Endothelial cell of umbilical vein (primary cell): ENCODE results near the gene DNMT3L.

Experiments used
- EZH2 ChIP-seq: IDR thresholded peaks from 2 replicates; pipeline ENCODE4 v1.6.1; 2012; ENCODE audit warnings: borderline replicate concordance, low read depth, mild to moderate bottlenecking, moderate library complexity, low read length, inconsistent platforms; ENCODE audit not compliant: severe bottlenecking
- FOS ChIP-seq: IDR thresholded peaks from 2 replicates; pipeline ENCODE4 v1.6.1; 2011; ENCODE audit warnings: mild to moderate bottlenecking, low read length, moderate library complexity, borderline replicate concordance; ENCODE audit not compliant: insufficient read depth
- GATA2 ChIP-seq: IDR thresholded peaks from 2 replicates; pipeline ENCODE4 v1.7.0; 2011; ENCODE audit warnings: low read depth, mild to moderate bottlenecking, moderate library complexity, mixed read lengths, low read length; ENCODE audit not compliant: insufficient read length, insufficient read depth
- MYC ChIP-seq: IDR thresholded peaks from one replicate; pipeline ENCODE4 v1.6.1; 2011; ENCODE audit warnings: mild to moderate bottlenecking, low read depth, low read length
- POLR2A ChIP-seq: IDR thresholded peaks from 2 replicates; pipeline ENCODE4 v1.6.1; 2012; ENCODE audit warnings: low read depth, mild to moderate bottlenecking, control low read depth, low read length
- POLR2AphosphoS5 ChIP-seq: IDR thresholded peaks from 2 replicates; pipeline ENCODE4 v1.6.1; 2012; ENCODE audit warnings: low read depth, mild to moderate bottlenecking, control low read depth, low read length, moderate library complexity; ENCODE audit not compliant: insufficient read depth
- TF ChIP-seq, protein P1 (sequence below), 2 donors: IDR thresholded peaks; 1 replicate in 1 of 2; 2 replicates in 1 of 2; pipeline ENCODE4 v1.5.1; 2011; ENCODE audit warnings: low read length in 2 of 2, mild to moderate bottlenecking in 2 of 2, moderate library complexity in 2 of 2, control low read depth in 1 of 2, inconsistent platforms in 1 of 2, low read depth in 1 of 2; ENCODE audit not compliant: insufficient read depth in 1 of 2; ENCODE audit errors: extremely low read depth in 1 of 2

DNA sequence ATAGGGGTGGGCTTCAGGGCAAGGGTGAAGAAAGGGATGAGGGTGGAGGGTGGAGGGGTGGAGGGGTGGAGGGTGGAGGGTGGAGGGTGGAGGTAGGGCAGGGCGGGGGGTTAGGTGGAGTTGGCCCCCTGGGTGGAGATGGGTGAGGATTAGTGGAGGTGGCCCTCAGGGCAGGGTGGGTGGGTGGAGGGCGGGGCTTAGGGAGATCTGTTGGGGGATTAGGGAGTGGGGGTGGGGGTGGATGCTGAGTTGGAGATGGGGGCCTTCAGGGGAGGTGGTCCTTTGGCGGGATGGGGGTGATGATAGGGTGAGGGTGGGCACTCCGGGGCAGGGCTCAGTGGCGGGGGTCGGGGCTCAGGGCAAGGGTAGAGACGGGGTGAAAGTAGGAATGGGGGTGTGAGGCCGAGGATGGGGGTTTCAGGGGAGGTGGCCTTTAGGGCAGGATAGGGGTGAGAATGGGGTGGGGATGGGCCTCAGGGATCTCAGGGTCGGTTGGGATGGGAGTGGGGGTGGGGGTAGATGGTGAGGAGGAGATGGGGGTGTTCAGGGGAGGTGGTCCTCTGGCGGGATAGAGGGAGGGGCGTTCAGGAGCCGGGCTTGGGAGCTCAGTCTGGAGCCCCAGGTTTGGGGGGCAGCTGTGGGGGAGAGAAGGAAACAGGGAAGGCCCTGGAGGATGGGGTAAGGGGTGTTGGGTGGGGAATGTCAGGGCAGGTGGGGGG lies 800 bp upstream of the DNMT3L start:
- TF ChIP-seq POLR2AphosphoS5 (no peak), POLR2A (no peak), EZH2 (no peak), MYC (no peak), FOS (no peak), GATA2 (no peak)
- TF ChIP-seq, protein P1, sequence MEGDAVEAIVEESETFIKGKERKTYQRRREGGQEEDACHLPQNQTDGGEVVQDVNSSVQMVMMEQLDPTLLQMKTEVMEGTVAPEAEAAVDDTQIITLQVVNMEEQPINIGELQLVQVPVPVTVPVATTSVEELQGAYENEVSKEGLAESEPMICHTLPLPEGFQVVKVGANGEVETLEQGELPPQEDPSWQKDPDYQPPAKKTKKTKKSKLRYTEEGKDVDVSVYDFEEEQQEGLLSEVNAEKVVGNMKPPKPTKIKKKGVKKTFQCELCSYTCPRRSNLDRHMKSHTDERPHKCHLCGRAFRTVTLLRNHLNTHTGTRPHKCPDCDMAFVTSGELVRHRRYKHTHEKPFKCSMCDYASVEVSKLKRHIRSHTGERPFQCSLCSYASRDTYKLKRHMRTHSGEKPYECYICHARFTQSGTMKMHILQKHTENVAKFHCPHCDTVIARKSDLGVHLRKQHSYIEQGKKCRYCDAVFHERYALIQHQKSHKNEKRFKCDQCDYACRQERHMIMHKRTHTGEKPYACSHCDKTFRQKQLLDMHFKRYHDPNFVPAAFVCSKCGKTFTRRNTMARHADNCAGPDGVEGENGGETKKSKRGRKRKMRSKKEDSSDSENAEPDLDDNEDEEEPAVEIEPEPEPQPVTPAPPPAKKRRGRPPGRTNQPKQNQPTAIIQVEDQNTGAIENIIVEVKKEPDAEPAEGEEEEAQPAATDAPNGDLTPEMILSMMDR (IDR thresholded peaks at IDR 0.05; ENCODE audit: extremely low read depth in 1 of 2, insufficient read depth in 1 of 2, low read depth in 1 of 2, low read length in 2 of 2) = no peak
